Coronary artery (tissue), 2 donors: ENCODE data around the gene BIVM.

Experiments
- DNase-seq: peaks from one replicate; pipeline ENCODE4 v3.0.0-alpha.2; 2017; ENCODE audit warnings: low spot score
- H3K27ac ChIP-seq, 2 donors: fragments of 200-600 bp; sonication (generic); one replicate each; pipeline ENCODE4 v1.5.1; 2016 to 2019
- H3K4me3 ChIP-seq: fragments of 200-600 bp; sonication (generic); 2 replicates; pipeline ENCODE4 v1.5.1; 2016; ENCODE audit warnings: mild to moderate bottlenecking, moderate library complexity
- CTCF ChIP-seq: fragments of 200-600 bp; sonication (generic); IDR thresholded peaks from one replicate; pipeline ENCODE4 v1.5.1; 2019; ENCODE audit warnings: antibody characterized with exemption

The BIVM gene

GRCh38 chr13:102879793-102880499, 81.0 kb downstream of the BIVM start:
- no peak overlapping the region for H3K27ac ChIP-seq
- no peak for DNase-seq
- H3K4me3 ChIP-seq = no peak overlapping the region
- no peak for TF ChIP-seq CTCF

- no peak overlapping the region for H3K4me3 ChIP-seq
- H3K27ac ChIP-seq = no peak overlapping the region
- TF ChIP-seq CTCF = no peak
- DNase-seq = no peak
Observed at GRCh38 chr13:102881819-102882686, 83.1 kb downstream of the BIVM start.
